ENCODE data around the gene GAREM2. TPM values are rescaled to one million over a fixed set of nuclear protein-coding genes. Genes with fewer than 3 reads are reported as not detected.

GAREM2 gene
- total RNA-seq, 2 donors from 2014 or later, result 2.3 to 5.6 TPM

- Histone ChIP-seq H3K36me3 (peaks cover 74% of the 10 kb centered on the region), H3K9me3 (no peaks in the 10 kb centered on the region), H3K27me3 (replicated peaks; ENCODE audit: insufficient read depth) (no peaks in the 10 kb centered on the region), H3K27ac (no peak overlapping the region), H3K4me1 (ENCODE audit: control insufficient read depth in 1 of 2, low read depth in 2 of 2) (no peaks in the 10 kb centered on the region), H3K4me3 (no peak overlapping the region)
- DNase-seq (ENCODE audit: low spot score) (no peak), ATAC-seq (ENCODE audit: insufficient number of reproducible peaks, low FRiP score, low read depth) (no peak)
- TF ChIP-seq CTCF (IDR thresholded peaks at IDR 0.05), result no peak
These were observed 57.9 kb downstream of the GAREM2 start for GRCh38 chr2:26230806-26231205.

- Histone ChIP-seq H3K27ac (no peak overlapping the region), H3K36me3 (peaks cover 70% of the 10 kb centered on the region), H3K4me1 (ENCODE audit: control insufficient read depth in 1 of 2, low read depth in 2 of 2) (peaks cover 0 to 5% of the 10 kb centered on the region in 2 donors), H3K9me3 (no peaks in the 10 kb centered on the region), H3K4me3 (no peak overlapping the region), H3K27me3 (replicated peaks; ENCODE audit: insufficient read depth) (no peaks in the 10 kb centered on the region)
- ATAC-seq (ENCODE audit: insufficient number of reproducible peaks, low FRiP score, low read depth) (no peak), DNase-seq (ENCODE audit: low spot score) (no peak)
- TF ChIP-seq CTCF (IDR thresholded peaks at IDR 0.05), result no peak
These were observed 62.2 kb downstream of the GAREM2 start for GRCh38 chr2:26235089-26235488.

GRCh38 chr2:26237868-26238267 lies 65.0 kb downstream of the GAREM2 start:
- no peak for TF ChIP-seq CTCF (IDR thresholded peaks at IDR 0.05)
- H3K27ac ChIP-seq, result no peak overlapping the region
- peaks cover 45% of the 10 kb centered on the region for H3K36me3 ChIP-seq
- no peaks in the 10 kb centered on the region for H3K9me3 ChIP-seq
- peaks cover 5 to 22% of the 10 kb centered on the region in 2 donors for H3K4me1 ChIP-seq (ENCODE audit: control insufficient read depth in 1 of 2, low read depth in 2 of 2)
- DNase-seq (ENCODE audit: low spot score) (no peak), ATAC-seq (ENCODE audit: insufficient number of reproducible peaks, low FRiP score, low read depth) (no peak)
- H3K27me3 ChIP-seq (replicated peaks; ENCODE audit: insufficient read depth), result no peaks in the 10 kb centered on the region
- H3K4me3 ChIP-seq, result no peak overlapping the region

- H3K27me3 ChIP-seq (replicated peaks; ENCODE audit: insufficient read depth), result no peaks in the 10 kb centered on the region
- no peak overlapping the region for H3K27ac ChIP-seq
- DNase-seq (ENCODE audit: low spot score) (no peak), ATAC-seq (ENCODE audit: insufficient number of reproducible peaks, low FRiP score, low read depth) (no peak)
- H3K36me3 ChIP-seq, result peaks cover 39% of the 10 kb centered on the region
- no peak overlapping the region for H3K4me3 ChIP-seq
- H3K9me3 ChIP-seq, result no peaks in the 10 kb centered on the region
- peaks cover 7 to 28% of the 10 kb centered on the region in 2 donors for H3K4me1 ChIP-seq (ENCODE audit: control insufficient read depth in 1 of 2, low read depth in 2 of 2)
- TF ChIP-seq CTCF (IDR thresholded peaks at IDR 0.05), result no peak
These were observed 65.5 kb downstream of the GAREM2 start for GRCh38 chr2:26238311-26238958.

Other genes starting within 250 kb of the GAREM2 start
- gene KIF3C, start 190.6 kb upstream of the GAREM2 start, total RNA-seq, result 10 to 100 TPM in 1 of 2 donors, 1 to 10 TPM in 1; 8.7 to 18.8 TPM
- gene RAB10, start 139.0 kb upstream of the GAREM2 start, total RNA-seq, result 10 to 100 TPM; 73.9 to 80.8 TPM
- gene HADHA, start 71.5 kb downstream of the GAREM2 start, total RNA-seq, result 10 to 100 TPM; 85.6 to 88.6 TPM
- gene HADHB, start 71.9 kb downstream of the GAREM2 start, total RNA-seq, result 10 to 100 TPM; 50.2 to 56.4 TPM
- gene SELENOI, start 173.1 kb downstream of the GAREM2 start, total RNA-seq, result 10 to 100 TPM in 1 of 2 donors, 1 to 10 TPM in 1; 7.0 to 11.8 TPM
- gene ADGRF3, start 173.7 kb downstream of the GAREM2 start, total RNA-seq, result under 1 TPM in 1 of 2 donors, not detected in 1; 0.68 TPM
- gene DRC1, start 228.8 kb downstream of the GAREM2 start, total RNA-seq, result not detected

Measured in thoracic aorta (tissue), 2 donors.